Esophagus muscularis mucosa (tissue), 4 donors: ENCODE measurements around the gene TMEM120B.
"Not testable (repeated sequence)": the region's sequence is repeated elsewhere in the genome, so short reads cannot be mapped to it uniquely, and the experiment has no call there.

Experiments used
- EP300 ChIP-seq: sonication (generic); formaldehyde crosslinking; IDR thresholded peaks from one replicate; pipeline ENCODE4 v1.6.1; 2017; ENCODE audit warnings: antibody characterized with exemption
- POLR2A ChIP-seq: fragments of 450-650 bp; IDR thresholded peaks from one replicate; pipeline ENCODE4 v1.6.1; 2017; ENCODE audit warnings: antibody characterized with exemption, moderate library complexity, mild to moderate bottlenecking, low read depth
- POLR2AphosphoS5 ChIP-seq, 2 donors: sonication (generic); formaldehyde crosslinking; IDR thresholded peaks; one replicate each; pipeline ENCODE4 v1.6.1; 2017; ENCODE audit warnings: antibody characterized with exemption in 2 of 2
- TF ChIP-seq, protein P1 (sequence below), 3 experiments: fragments of 200-600 bp in 2 of 3; fragments of 450-650 bp in 1 of 3; sonication (generic) in 2 of 3; IDR thresholded peaks; one replicate each; pipeline ENCODE4 v1.5.1; 2017 to 2019; ENCODE audit warnings: antibody characterized with exemption in 3 of 3, mild to moderate bottlenecking in 2 of 3, moderate library complexity in 1 of 3

DNA sequence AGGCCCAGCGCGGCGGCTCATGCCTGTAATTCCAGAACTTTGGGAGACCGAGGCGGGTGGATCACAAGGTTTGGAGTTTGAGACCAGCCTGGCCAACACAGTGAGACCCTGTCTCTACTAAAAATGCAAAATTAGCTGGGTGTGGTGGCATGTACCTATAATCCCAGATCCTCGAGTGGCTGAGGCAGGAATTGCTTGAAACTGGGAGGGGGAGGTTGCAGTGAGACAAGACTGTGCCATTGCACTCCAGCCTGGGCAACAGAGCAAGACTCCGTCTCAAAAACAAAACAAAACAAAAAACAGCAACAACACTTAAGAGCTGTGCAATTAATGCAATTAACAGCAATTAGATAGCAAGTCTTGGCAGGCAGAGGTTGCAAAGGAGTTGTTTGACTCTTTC is 2.5 kb downstream of the TMEM120B start:
- not testable (repeated sequence) for TF ChIP-seq EP300; POLR2AphosphoS5 (IDR thresholded peaks at IDR 0.05); POLR2A
- TF ChIP-seq, protein P1, sequence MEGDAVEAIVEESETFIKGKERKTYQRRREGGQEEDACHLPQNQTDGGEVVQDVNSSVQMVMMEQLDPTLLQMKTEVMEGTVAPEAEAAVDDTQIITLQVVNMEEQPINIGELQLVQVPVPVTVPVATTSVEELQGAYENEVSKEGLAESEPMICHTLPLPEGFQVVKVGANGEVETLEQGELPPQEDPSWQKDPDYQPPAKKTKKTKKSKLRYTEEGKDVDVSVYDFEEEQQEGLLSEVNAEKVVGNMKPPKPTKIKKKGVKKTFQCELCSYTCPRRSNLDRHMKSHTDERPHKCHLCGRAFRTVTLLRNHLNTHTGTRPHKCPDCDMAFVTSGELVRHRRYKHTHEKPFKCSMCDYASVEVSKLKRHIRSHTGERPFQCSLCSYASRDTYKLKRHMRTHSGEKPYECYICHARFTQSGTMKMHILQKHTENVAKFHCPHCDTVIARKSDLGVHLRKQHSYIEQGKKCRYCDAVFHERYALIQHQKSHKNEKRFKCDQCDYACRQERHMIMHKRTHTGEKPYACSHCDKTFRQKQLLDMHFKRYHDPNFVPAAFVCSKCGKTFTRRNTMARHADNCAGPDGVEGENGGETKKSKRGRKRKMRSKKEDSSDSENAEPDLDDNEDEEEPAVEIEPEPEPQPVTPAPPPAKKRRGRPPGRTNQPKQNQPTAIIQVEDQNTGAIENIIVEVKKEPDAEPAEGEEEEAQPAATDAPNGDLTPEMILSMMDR (IDR thresholded peaks at IDR 0.05): not testable (repeated sequence)
